AG08395 (cell line): ENCODE results near the gene MYF6.

ENCODE experiments used
- DNase-seq: peaks from one replicate; pipeline ENCODE4 v3.0.0; 2012; ENCODE audit warnings: mixed read lengths, low spot score

Gene MYF6

DNA sequence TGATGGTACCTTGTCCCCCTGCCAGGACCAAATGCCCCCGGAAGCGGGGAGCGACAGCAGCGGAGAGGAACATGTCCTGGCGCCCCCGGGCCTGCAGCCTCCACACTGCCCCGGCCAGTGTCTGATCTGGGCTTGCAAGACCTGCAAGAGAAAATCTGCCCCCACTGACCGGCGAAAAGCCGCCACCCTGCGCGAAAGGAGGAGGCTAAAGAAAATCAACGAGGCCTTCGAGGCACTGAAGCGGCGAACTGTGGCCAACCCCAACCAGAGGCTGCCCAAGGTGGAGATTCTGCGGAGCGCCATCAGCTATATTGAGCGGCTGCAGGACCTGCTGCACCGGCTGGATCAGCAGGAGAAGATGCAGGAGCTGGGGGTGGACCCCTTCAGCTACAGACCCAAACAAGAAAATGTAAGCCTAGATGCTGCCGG, 410 bp downstream of the MYF6 start:
- DNase-seq, result no peak

GRCh38 chr12:80708259-80708974, 983 bp downstream of the MYF6 start:
- DNase-seq, result no peak

- DNase-seq, result no peak
Measured at GRCh38 chr12:80708975-80709328, 1.5 kb downstream of the MYF6 start.

GRCh38 chr12:80709811-80710726, 2.6 kb downstream of the MYF6 start:
- DNase-seq, result no peak

DNA sequence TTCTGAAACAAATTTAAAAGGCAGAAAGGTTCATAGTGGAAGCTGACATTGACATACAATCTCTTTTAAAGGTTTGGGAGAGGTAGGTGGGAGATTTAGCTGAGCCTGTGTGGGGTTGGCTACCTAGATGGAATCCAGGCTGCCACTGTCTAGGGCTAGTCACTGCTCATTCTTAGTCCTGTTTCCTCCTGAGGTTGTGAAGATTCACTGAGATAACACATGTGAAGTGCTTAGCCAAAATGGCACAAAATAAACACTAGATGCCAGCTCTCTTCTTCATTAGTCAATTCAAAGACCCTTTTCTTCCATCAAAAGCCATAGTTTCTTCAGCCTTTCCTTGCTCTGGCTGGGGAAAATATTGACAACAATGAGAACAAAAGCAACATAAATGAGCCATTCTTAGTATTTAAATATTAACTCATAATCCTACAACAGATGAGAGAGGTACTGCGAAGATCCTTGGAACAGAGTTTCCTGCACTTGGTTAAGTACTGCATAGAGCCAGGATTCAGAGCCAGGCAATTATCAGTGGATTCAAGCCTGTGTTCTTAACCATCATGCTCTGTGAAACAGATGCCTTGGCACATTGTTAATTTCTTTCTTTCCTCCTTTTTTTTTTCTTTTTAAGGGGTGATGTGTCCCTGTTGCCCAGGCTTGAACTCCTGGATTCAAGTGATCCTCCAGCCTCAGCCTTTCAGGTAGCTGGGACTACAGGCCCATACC, 3.5 kb downstream of the MYF6 start:
- no peak for DNase-seq

GRCh38 chr12:80711866-80712265, 4.4 kb downstream of the MYF6 start:
- no peak for DNase-seq

DNA sequence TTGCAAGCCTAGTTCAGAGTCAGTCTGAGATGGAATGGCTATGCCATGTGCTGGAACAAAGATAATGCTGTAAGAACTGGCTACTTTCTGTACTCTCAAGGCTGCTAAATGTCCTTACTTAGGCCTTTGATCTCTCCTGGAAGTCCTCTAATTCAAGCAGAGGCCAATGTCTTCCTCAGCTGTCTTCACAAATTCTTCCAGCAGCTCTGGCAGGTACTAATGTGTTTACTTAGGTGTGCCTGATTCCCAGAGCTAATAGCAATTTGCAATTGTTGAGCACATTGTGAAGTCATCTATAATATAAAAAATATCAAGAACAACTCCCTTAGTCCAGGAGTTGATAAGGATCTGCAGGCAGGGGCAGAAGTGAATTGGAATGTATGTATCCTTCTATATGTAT, 5.4 kb downstream of the MYF6 start:
- DNase-seq, result no peak

GRCh38 chr12:80713419-80713818, 6.0 kb downstream of the MYF6 start:
- no peak for DNase-seq

GRCh38 chr12:80714055-80714454, 6.6 kb downstream of the MYF6 start:
- DNase-seq, result no peak

DNA sequence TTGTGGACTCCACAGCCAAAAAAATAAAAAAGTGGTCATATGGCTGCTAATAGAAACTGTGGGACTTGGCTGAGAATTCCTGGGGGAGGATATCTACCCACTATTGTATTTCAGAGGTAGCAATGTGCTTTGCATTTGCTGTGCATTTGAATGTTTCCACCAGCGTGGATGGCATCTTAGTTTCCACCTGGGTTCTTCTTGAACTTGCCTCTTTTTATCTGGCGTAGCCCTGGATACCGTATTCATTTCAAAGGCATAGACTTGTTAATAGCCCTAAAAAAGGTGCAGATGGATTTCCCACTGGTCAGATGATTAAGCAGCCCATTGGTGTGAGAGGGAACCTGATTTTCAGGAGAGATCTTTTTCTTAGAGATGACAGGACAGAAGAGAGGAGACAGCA, 7.4 kb downstream of the MYF6 start:
- no peak for DNase-seq

- no peak for DNase-seq
Measured at GRCh38 chr12:80715713-80716249, 8.3 kb downstream of the MYF6 start.

GRCh38 chr12:80716696-80717469, 9.4 kb downstream of the MYF6 start, which contains the start of gene MYF5:
MYF5 (plus strand) TSS chr12:80716912; CDS start chr12:80717064, 152 bp downstream.
- DNase-seq, result no peak

DNA sequence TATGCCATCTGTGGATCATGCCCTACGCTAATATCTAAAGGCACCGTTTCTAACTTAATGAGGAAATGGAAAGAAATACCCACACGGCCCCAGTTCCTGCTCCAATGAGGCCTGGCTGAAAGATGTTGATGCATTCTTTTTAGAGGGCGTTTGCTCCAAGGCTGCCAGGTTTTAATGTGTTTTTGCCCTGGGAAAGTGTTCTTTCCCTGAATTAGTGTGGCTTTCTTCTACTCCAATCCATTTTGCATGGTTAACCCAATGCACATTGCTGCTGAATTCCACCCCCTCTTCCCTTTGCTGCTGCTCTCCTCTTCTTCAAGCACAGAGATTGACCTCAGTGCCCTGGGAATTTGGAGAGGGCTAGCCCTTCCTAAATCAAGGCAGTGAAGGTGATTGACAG, 10.4 kb downstream of the MYF6 start:
- DNase-seq, result no peak

DNA sequence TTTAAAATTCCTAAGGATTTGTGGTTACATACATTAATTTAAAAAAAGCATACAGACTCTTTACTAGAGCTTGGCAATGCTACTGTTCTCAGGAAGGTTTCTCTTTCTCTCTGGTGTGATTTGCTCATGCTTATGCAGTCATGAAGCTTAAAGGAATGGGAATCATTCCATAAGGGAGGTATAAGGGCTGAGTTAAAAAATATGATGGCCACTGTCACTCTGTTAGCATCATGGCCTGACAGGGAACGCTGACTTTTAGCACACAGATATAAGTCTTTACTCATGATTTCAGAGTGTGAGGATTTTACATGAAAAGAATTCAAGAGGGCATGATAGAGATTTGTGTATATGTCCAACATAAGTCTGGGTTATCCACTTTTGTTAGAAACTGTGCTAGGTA, 13.1 kb downstream of the MYF6 start:
- no peak for DNase-seq

DNA sequence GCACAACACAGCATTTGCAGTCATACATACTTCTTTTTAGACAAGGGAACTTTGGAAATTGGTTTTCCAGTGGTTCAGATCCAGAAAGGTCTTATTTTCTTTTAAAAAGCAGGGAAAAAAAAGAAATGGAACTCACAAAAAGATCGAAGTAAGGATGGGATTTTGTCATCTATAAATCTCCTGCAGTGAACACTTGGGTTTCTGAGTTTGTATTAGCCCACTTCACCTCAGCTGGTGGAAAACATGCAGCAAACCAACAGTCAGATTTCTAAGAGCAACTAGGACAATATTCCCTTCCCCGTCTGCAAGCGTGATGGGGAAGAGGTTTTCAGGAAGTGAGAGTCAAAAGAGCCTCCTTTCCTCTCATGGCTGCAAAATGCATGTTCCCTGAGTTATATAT, 13.9 kb downstream of the MYF6 start:
- no peak for DNase-seq

GRCh38 chr12:80745851-80746505, 38.5 kb downstream of the MYF6 start:
- DNase-seq, result no peak

- DNase-seq, result no peak
Measured at GRCh38 chr12:80747800-80748199, 40.4 kb downstream of the MYF6 start.

DNA sequence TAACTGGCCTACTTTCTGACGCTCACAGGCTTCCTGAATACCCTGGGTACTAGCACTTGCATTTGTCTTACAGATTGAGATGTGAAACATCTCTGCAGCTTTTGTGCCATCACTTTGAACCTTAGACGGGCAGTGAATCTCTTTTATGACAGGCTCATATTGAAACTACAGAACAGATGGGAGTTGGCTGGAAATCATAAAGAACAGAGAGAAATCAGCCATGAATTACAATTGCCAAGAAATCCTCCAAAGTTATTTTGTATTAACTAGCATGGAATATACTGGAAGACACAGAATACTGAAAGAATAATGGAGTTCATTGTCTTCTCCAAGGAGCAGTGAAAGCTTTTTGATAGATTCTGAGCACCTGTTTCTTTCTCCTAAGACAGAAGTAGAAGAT, 42.0 kb downstream of the MYF6 start:
- no peak for DNase-seq

- no peak for DNase-seq
Measured at GRCh38 chr12:80752464-80752863, 45.0 kb downstream of the MYF6 start.

GRCh38 chr12:80754274-80754673, 46.8 kb downstream of the MYF6 start:
- no peak for DNase-seq

- DNase-seq, result no peak
Measured at GRCh38 chr12:80756875-80757274, 49.4 kb downstream of the MYF6 start.
